B cell (primary cell): ENCODE measurements around the gene PDGFRB.

Experiments used
- EZH2 ChIP-seq: IDR thresholded peaks from 2 replicates; pipeline ENCODE4 v1.6.1; 2012; ENCODE audit warnings: borderline replicate concordance, low read depth, mild to moderate bottlenecking, moderate library complexity, low read length; ENCODE audit not compliant: insufficient read depth, poor library complexity, severe bottlenecking
- TF ChIP-seq, protein P1 (sequence below): fragments of 200-600 bp; IDR thresholded peaks from one replicate; pipeline ENCODE4 v1.8.0; 2022; ENCODE audit warnings: antibody characterized with exemption, mild to moderate bottlenecking

- TF ChIP-seq EZH2, result no peak
- TF ChIP-seq, protein P1, sequence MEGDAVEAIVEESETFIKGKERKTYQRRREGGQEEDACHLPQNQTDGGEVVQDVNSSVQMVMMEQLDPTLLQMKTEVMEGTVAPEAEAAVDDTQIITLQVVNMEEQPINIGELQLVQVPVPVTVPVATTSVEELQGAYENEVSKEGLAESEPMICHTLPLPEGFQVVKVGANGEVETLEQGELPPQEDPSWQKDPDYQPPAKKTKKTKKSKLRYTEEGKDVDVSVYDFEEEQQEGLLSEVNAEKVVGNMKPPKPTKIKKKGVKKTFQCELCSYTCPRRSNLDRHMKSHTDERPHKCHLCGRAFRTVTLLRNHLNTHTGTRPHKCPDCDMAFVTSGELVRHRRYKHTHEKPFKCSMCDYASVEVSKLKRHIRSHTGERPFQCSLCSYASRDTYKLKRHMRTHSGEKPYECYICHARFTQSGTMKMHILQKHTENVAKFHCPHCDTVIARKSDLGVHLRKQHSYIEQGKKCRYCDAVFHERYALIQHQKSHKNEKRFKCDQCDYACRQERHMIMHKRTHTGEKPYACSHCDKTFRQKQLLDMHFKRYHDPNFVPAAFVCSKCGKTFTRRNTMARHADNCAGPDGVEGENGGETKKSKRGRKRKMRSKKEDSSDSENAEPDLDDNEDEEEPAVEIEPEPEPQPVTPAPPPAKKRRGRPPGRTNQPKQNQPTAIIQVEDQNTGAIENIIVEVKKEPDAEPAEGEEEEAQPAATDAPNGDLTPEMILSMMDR, result no peak
Observed at GRCh38 chr5:150140830-150141229, 14.8 kb downstream of the PDGFRB start.
